K562 (cell line): ENCODE results near the gene KIAA2012. TPM values are rescaled to one million over a fixed set of nuclear protein-coding genes. Genes with fewer than 3 reads are reported as not detected.

ENCODE experiments used
- ATAC-seq: fragments of 200-7000 bp; cut with Tn5 transposase; 3 replicates; pipeline ENCODE4 v1.9.1; 2020; ENCODE audit warnings: moderate library complexity
- BruUV-seq: library from RNA; stranded (reverse); fragments of 400-500 nt; replicated peaks from 2 replicates; lab custom pipeline; 2021; lab: Mats Ljungman, UMichigan
- CTCF ChIA-PET: fragments of 300-600 bp; formaldehyde crosslinking; extraction: SDS; loops from one replicate; lab custom pipeline; 2021; ENCODE audit warnings: low intra/inter-chr PET ratio; lab: Yijun Ruan, JAX
- POLR2A ChIA-PET: fragments of 300-600, 350-650 bp; sonication (Branson Sonifier 250); formaldehyde crosslinking; extraction: SDS; loops from one replicate; lab custom pipeline; 2021; ENCODE audit warnings: antibody characterized with exemption, inconsistent platforms; lab: Yijun Ruan, JAX
- DNase-seq, 4 experiments: peaks; one replicate each; pipeline versions ENCODE4 v3.0.0 to v3.0.0-alpha.2; 2011 to 2018; ENCODE audit warnings: low spot score in 3 of 4, mixed read lengths in 3 of 4; ENCODE audit errors: extremely low read depth in 1 of 4
- FAIRE-seq: peaks from 2 replicates; lab custom pipeline; 2011; peaks lifted over from hg19 to GRCh38; lab: Jason Lieb, UNC
- H2AFZ ChIP-seq: 2 replicates; pipeline ENCODE4 v1.6.0; 2011; ENCODE audit warnings: low read depth, low read length, control low read depth, inconsistent platforms
- H3K27ac ChIP-seq: fragments of 200-600 bp; 3 replicates; pipeline ENCODE4 v1.8.0; 2011; ENCODE audit warnings: low read depth, mild to moderate bottlenecking, control low read depth, inconsistent platforms, low read length, moderate library complexity, mixed read lengths; ENCODE audit errors: extremely low read depth
- H3K27me3 ChIP-seq, 2 experiments: fragments of 300-600 bp in 1 of 2; 2 replicates in 1 of 2; 3 replicates in 1 of 2; pipeline versions ENCODE4 v1.6.0 to v1.8.0; 2011; ENCODE audit warnings: inconsistent platforms in 2 of 2, low read length in 2 of 2, mild to moderate bottlenecking in 1 of 2, mixed read lengths in 1 of 2, moderate library complexity in 1 of 2; ENCODE audit not compliant: control insufficient read depth in 2 of 2, insufficient read depth in 2 of 2
- H3K36me3 ChIP-seq: fragments of 300-600 bp; 3 replicates; pipeline ENCODE4 v1.8.0; 2011; ENCODE audit warnings: mild to moderate bottlenecking, low read length, inconsistent platforms; ENCODE audit not compliant: control insufficient read depth, insufficient read depth
- H3K4me1 ChIP-seq, 2 experiments: fragments of 200-600 bp in 1 of 2; replicated peaks in 1 of 2; 2 replicates in 1 of 2; 3 replicates in 1 of 2; pipeline versions ENCODE4 v1.5.1 to v1.8.0; 2011; ENCODE audit warnings: inconsistent platforms in 2 of 2, low read length in 2 of 2, mild to moderate bottlenecking in 1 of 2, mixed read lengths in 1 of 2, moderate library complexity in 1 of 2; ENCODE audit not compliant: control insufficient read depth in 2 of 2, insufficient read depth in 2 of 2
- H3K4me2 ChIP-seq: 2 replicates; pipeline ENCODE4 v1.6.1; 2011; ENCODE audit warnings: low read length, control low read depth, inconsistent platforms, mixed read lengths; ENCODE audit not compliant: insufficient read depth
- H3K4me3 ChIP-seq: fragments of 200-600 bp; sonication (generic), shearing (Covaris generic); 2 replicates; pipeline ENCODE4 v1.5.1; 2016; ENCODE audit warnings: control low read depth, inconsistent platforms
- H3K79me2 ChIP-seq: fragments of 200-600 bp; 3 replicates; pipeline ENCODE4 v1.8.0; 2011; ENCODE audit warnings: low read length, inconsistent platforms; ENCODE audit not compliant: control insufficient read depth, insufficient read depth
- H3K9ac ChIP-seq, 2 experiments: 2 replicates each; pipeline versions ENCODE4 v1.6.0 to v1.6.1; 2011; ENCODE audit warnings: low read depth in 2 of 2, low read length in 2 of 2, control low read depth in 1 of 2, inconsistent platforms in 1 of 2, mild to moderate bottlenecking in 1 of 2, mixed read lengths in 1 of 2; ENCODE audit not compliant: insufficient read depth in 1 of 2
- H3K9me1 ChIP-seq: one replicate; pipeline ENCODE4 v1.6.0; 2011; ENCODE audit warnings: inconsistent platforms, mild to moderate bottlenecking, low read length, moderate library complexity; ENCODE audit not compliant: control insufficient read depth, insufficient read depth
- H3K9me3 ChIP-seq: replicated peaks from 2 replicates; pipeline ENCODE4 v1.5.1; 2011; ENCODE audit warnings: low read depth, low read length, inconsistent platforms; ENCODE audit not compliant: control insufficient read depth, insufficient read depth
- H4K20me1 ChIP-seq: replicated peaks from 2 replicates; pipeline ENCODE4 v1.6.1; 2011; ENCODE audit warnings: low read length, inconsistent platforms, mixed read lengths; ENCODE audit not compliant: control insufficient read depth, insufficient read depth
- MAFF ChIP-seq: IDR thresholded peaks from 2 replicates; pipeline ENCODE4 v1.6.1; 2012; ENCODE audit warnings: low read length, improper control_type of control experiment
- MEF2D ChIP-seq: conservative IDR thresholded peaks from 2 replicates; pipeline ENCODE4 v1.6.1; 2016; ENCODE audit warnings: low read depth, missing genetic modification characterization, missing compliant biosample characterization
- PTRF ChIP-seq: fragments of 450-650 bp; IDR thresholded peaks from 2 replicates; pipeline ENCODE4 v1.6.1; 2016; ENCODE audit warnings: mild to moderate bottlenecking, missing genetic modification characterization, missing compliant biosample characterization
- RB1 ChIP-seq: fragments of 450-650 bp; IDR thresholded peaks from 2 replicates; pipeline ENCODE4 v1.6.1; 2017; ENCODE audit warnings: low read depth, mild to moderate bottlenecking
- RNF2 ChIP-seq: sonication (generic); IDR thresholded peaks from 2 replicates; pipeline ENCODE4 v1.6.1; 2016
- RUNX1 ChIP-seq: sonication (generic); IDR thresholded peaks from 2 replicates; pipeline ENCODE4 v1.6.1; 2016; ENCODE audit warnings: antibody characterized with exemption, low read depth
- SRSF3 ChIP-seq: fragments of 200-400 bp; formaldehyde crosslinking; IDR thresholded peaks from 2 replicates; pipeline ENCODE4 v1.6.1; 2016; ENCODE audit warnings: mild to moderate bottlenecking, low read length, moderate library complexity; ENCODE audit not compliant: insufficient read depth
- TCF3 ChIP-seq: sonication (generic); formaldehyde crosslinking; IDR thresholded peaks from 2 replicates; pipeline ENCODE4 v1.4.0; 2020; ENCODE audit warnings: mild to moderate bottlenecking, missing genetic modification reagents
- ZBED1 ChIP-seq: IDR thresholded peaks from 2 replicates; pipeline ENCODE4 v1.6.1; 2014
- ZNF217 ChIP-seq: sonication (generic); formaldehyde crosslinking; IDR thresholded peaks from 2 replicates; pipeline ENCODE4 v1.8.0; 2022; ENCODE audit warnings: mild to moderate bottlenecking, missing genetic modification reagents
- WGBS: fragments of 100-300 bp; shearing (Covaris generic); methylation state at CpG from one replicate; pipeline ENCODE4 v1.1.6; 2016; ENCODE audit warnings: low coverage, mixed read lengths; ENCODE audit not compliant: insufficient coverage; ENCODE audit errors: missing lambda C conversion rate; 5-methylcytosine and 5-hydroxymethylcytosine counted together
- in situ Hi-C: fragments of 300-500 bp; cut with MboI; formaldehyde crosslinking; loops from 4 replicates; pipeline ENCODE4 v1.15.0; 2018; ENCODE audit warnings: inconsistent platforms, mixed read lengths
- intact Hi-C: fragments of 100-400 bp; cut with micrococcal nuclease; formaldehyde crosslinking; loops from 2 replicates; pipeline ENCODE4 v1.14.2; 2022
- polyA plus RNA-seq, 8 experiments: library from polyadenylated mRNA; depleted of rRNA in 4 of 8; stranded (reverse) in 5 of 8; unstranded in 3 of 8; fragments of >200 nt; fragmentation: Nextera tagmentation in 2 of 8; fragmentation: Illumina TruSeq in 1 of 8; extraction: Ambion mirVana in 2 of 8; extraction: Trizol in 1 of 8; gene quantifications; 2 replicates each; pipeline versions ENCODE4 v1.2.1 to v1.2.3, GENCODE V29; 2011 to 2014; ENCODE audit warnings: inconsistent platforms in 1 of 8, missing spikeins in 1 of 8
- total RNA-seq, 7 experiments: library from RNA; depleted of rRNA in 6 of 7; stranded (reverse); fragments of >200 nt in 6 of 7; fragmentation: Illumina TruSeq in 2 of 7; extraction: Trizol in 2 of 7; gene quantifications; 2 replicates each; pipeline versions ENCODE4 v1.2.1 to v1.2.3, GENCODE V29; 2011 to 2021; ENCODE audit warnings: low replicate concordance in 1 of 7
- TF ChIP-seq, protein P1 (sequence below), 2 experiments: IDR thresholded peaks in 1 of 2; conservative IDR thresholded peaks in 1 of 2; 2 replicates each; pipeline ENCODE4 v1.6.1; 2016; ENCODE audit warnings: low read depth in 2 of 2, mild to moderate bottlenecking in 1 of 2, missing compliant biosample characterization in 1 of 2, missing genetic modification characterization in 1 of 2, moderate library complexity in 1 of 2

Gene KIAA2012
- total and polyA plus RNA-seq, 9 of the 15 experiments (the other 6 are each of a cell fraction or from before 2014, with no cell fraction given), result not detected

DNA sequence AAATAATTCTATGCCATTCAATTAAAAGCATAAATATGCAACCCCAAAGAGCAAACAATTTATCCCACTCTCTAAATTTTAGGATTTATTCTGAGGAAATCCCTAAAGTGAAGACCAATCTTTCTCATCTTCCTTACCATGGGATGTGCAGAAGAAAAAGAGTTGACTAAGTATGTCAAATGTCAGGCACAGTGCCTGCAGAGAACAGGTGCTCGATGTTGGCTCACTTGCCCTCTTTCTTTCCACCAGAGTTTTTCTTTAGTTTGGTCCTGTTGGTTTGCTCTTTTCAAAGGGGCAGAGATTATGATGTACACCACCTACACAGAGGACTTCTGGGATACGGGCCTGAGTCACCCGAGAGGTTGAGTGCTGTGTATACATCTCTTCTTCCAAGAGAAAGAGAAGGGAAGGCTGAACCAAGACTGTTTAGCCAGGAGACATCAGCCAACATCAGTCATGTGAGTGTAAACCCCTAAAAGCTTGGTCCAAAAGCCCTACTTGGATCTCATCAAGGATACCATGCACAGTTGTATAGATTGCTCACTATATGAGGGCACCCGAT lies 113.7 kb downstream of the KIAA2012 start:
- in situ Hi-C loops, result loop anchor here (10.0 kb wide), 1 partner anchor 332 kb away; no protein-coding TSS in a partner anchor
- H3K4me2 ChIP-seq, result no peak overlapping the region
- H3K9me3 ChIP-seq, result no peaks in the 10 kb centered on the region
- no peak overlapping the region for H3K4me3 ChIP-seq
- no peak overlapping the region for H3K9ac ChIP-seq
- no peaks in the 10 kb centered on the region; a peak in 1 of 5 replicates for H3K4me1 ChIP-seq
- no peak for FAIRE-seq
- POLR2A ChIA-PET, result interaction anchor here (0.6 kb wide), 1 partner anchor 35 kb away, joined by 3 read pairs; no protein-coding TSS in a partner anchor
- TF ChIP-seq ZBED1 (no peak), SRSF3 (no peak), ZNF217 (CRISPR knock-in tag) (no peak), MAFF (no peak), RUNX1 (no peak), RNF2 (no peak), PTRF (no peak), MEF2D (tag) (no peak), TCF3 (no peak), RB1 (no peak)
- TF ChIP-seq, protein P1, sequence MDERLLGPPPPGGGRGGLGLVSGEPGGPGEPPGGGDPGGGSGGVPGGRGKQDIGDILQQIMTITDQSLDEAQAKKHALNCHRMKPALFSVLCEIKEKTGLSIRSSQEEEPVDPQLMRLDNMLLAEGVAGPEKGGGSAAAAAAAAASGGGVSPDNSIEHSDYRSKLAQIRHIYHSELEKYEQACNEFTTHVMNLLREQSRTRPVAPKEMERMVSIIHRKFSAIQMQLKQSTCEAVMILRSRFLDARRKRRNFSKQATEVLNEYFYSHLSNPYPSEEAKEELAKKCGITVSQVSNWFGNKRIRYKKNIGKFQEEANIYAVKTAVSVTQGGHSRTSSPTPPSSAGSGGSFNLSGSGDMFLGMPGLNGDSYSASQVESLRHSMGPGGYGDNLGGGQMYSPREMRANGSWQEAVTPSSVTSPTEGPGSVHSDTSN (CRISPR knock-in tag; IDR thresholded peaks at IDR 0.05; ENCODE audit: low read depth), result no peak
- TF ChIP-seq, protein P1 (tag; conservative IDR thresholded peaks at IDR 0.05; ENCODE audit: low read depth), result no peak
- TF ChIP-seq, all 486 proteins: peak for 0
- intact Hi-C loops, result no loop called here
- H3K79me2 ChIP-seq, result no peaks in the 10 kb centered on the region
- H3K27me3 ChIP-seq, result peaks cover 11 to 36% of the 10 kb centered on the region in 2 experiments; a peak in 4 of 5 replicates
- ATAC-seq, result no peak
- BruUV-seq, result no TSS peak
- H4K20me1 ChIP-seq, result no peaks in the 10 kb centered on the region
- no peaks in the 10 kb centered on the region for H3K9me1 ChIP-seq
- no peak overlapping the region for H3K27ac ChIP-seq
- no peak for DNase-seq
- CTCF ChIA-PET, result no interaction called here
- H3K36me3 ChIP-seq, result no peaks in the 10 kb centered on the region
- 0% methylated on average over 3 of the region's 4 CpGs for WGBS
- H2AFZ ChIP-seq, result no peak overlapping the region
